Astrocyte (in vitro differentiated cells and primary cell): ENCODE measurements around the gene FAM78B. TPM values are rescaled to one million over a fixed set of nuclear protein-coding genes. Genes with fewer than 3 reads are reported as not detected.

Experiments
- DNase-seq: peaks from one replicate; pipeline ENCODE4 v3.0.0-alpha.2; 2010; ENCODE audit warnings: low read depth
- FAIRE-seq: peaks from 2 replicates; lab custom pipeline; 2011; peaks lifted over from hg19 to GRCh38; lab: Jason Lieb, UNC
- H2AFZ ChIP-seq: 2 replicates; pipeline ENCODE4 v1.6.0; 2012; ENCODE audit warnings: low read depth, low read length, inconsistent platforms
- H3K27ac ChIP-seq: 2 replicates; pipeline ENCODE4 v1.5.1; 2011; ENCODE audit warnings: low read depth, low read length, inconsistent platforms
- H3K27me3 ChIP-seq: 2 replicates; pipeline ENCODE4 v1.6.0; 2011; ENCODE audit warnings: low read length, inconsistent platforms; ENCODE audit not compliant: insufficient read depth
- H3K36me3 ChIP-seq: 2 replicates; pipeline ENCODE4 v1.5.1; 2011; ENCODE audit warnings: low read length, inconsistent platforms; ENCODE audit not compliant: insufficient read depth
- H3K4me1 ChIP-seq: 2 replicates; pipeline ENCODE4 v1.5.1; 2011; ENCODE audit warnings: low read length, inconsistent platforms; ENCODE audit not compliant: insufficient read depth
- H3K4me2 ChIP-seq: 2 replicates; pipeline ENCODE4 v1.6.0; 2012; ENCODE audit warnings: low read length, inconsistent platforms
- H3K4me3 ChIP-seq: 2 replicates; pipeline ENCODE4 v1.5.1; 2011; ENCODE audit warnings: low read depth, mild to moderate bottlenecking, low read length, inconsistent platforms; ENCODE audit not compliant: insufficient read depth
- H3K79me2 ChIP-seq: 2 replicates; pipeline ENCODE4 v1.6.0; 2012; ENCODE audit warnings: mild to moderate bottlenecking, low read length, inconsistent platforms; ENCODE audit not compliant: insufficient read depth
- H3K9ac ChIP-seq: 2 replicates; pipeline ENCODE4 v1.6.0; 2012; ENCODE audit warnings: mild to moderate bottlenecking, low read length, inconsistent platforms
- H3K9me3 ChIP-seq: 2 replicates; pipeline ENCODE4 v1.5.1; 2012; ENCODE audit warnings: low read depth, mild to moderate bottlenecking, low read length, inconsistent platforms; ENCODE audit not compliant: insufficient read depth
- H4K20me1 ChIP-seq: 2 replicates; pipeline ENCODE4 v1.6.0; 2012; ENCODE audit warnings: low read length, inconsistent platforms; ENCODE audit not compliant: insufficient read depth
- H3K27ac Mint-ChIP-seq: one replicate; pipeline ENCODE4 v1.8.0; 2021; ENCODE audit warnings: mild to moderate bottlenecking, mixed read lengths; ENCODE audit not compliant: unreplicated experiment
- H3K27me3 Mint-ChIP-seq: one replicate; pipeline ENCODE4 v1.8.0; 2021; ENCODE audit warnings: low read depth, mixed read lengths; ENCODE audit not compliant: unreplicated experiment
- H3K36me3 Mint-ChIP-seq: one replicate; pipeline ENCODE4 v1.8.0; 2021; ENCODE audit warnings: low read depth, mixed read lengths; ENCODE audit not compliant: unreplicated experiment
- H3K4me1 Mint-ChIP-seq: one replicate; pipeline ENCODE4 v1.8.0; 2021; ENCODE audit warnings: low read depth, mixed read lengths; ENCODE audit not compliant: unreplicated experiment
- H3K4me3 Mint-ChIP-seq: one replicate; pipeline ENCODE4 v1.8.0; 2021; ENCODE audit warnings: mild to moderate bottlenecking, moderate library complexity, mixed read lengths; ENCODE audit not compliant: unreplicated experiment
- H3K9me3 Mint-ChIP-seq: one replicate; pipeline ENCODE4 v1.8.0; 2021; ENCODE audit warnings: mild to moderate bottlenecking, mixed read lengths; ENCODE audit not compliant: unreplicated experiment
- EZH2 ChIP-seq: IDR thresholded peaks from 2 replicates; pipeline ENCODE4 v1.6.1; 2012; ENCODE audit warnings: mild to moderate bottlenecking, low read length, inconsistent platforms; ENCODE audit not compliant: insufficient read depth
- total RNA-seq: library from RNA; stranded (reverse); gene quantifications from 2 replicates; pipeline ENCODE4 v1.2.1, GENCODE V29; 2021
- TF ChIP-seq, protein P1 (sequence below): IDR thresholded peaks from 2 replicates; pipeline ENCODE4 v1.5.1; 2011; ENCODE audit warnings: low read depth, mild to moderate bottlenecking, inconsistent platforms, low read length, moderate library complexity; ENCODE audit not compliant: insufficient read depth

Gene FAM78B
- total RNA-seq, 1 donor from 2014 or later = 0.20 TPM

DNA sequence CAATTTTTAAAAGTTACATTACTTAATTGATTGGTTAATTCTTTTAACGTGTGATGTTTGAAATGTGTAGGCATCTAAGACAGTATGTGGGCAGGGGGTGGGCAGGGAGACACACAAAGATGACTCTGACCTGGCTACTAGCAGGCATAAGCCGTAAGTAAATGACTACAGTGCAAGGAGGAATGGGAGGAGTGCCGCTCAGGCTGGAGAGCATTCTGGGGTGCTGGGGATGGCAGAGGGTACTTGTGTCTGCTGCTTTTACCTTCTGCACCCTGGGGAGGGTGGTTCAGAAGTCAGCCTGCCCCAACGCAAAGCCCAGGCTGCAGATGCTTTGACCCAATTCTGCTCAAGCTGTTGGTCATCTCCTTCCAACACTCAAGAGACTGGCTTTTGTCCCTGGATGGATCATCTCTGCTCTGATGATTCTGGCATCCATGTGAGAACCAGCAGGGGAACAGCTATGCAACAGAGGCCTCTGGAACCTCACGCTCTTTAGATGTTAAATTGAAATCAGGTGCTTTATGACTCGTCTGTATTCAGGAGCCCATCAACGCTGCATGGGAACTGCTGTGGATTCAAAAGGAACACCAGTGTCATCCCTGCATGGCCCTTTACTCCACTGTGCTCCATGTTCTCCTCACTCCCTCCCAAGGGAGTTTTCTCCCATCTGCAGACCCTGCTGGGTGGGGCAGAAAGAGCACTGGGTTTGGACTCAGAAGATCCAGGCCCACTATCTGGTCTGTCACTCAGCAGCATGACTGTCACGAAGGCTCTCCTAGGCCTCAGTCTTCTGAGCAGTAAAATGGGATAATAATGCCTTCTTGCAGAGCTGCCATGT, 78.8 kb downstream of the FAM78B start:
- FAIRE-seq = no peak
- DNase-seq = no peak
- H3K4me1 Mint-ChIP-seq = no peaks in the 10 kb centered on the region

GRCh38 chr1:166086113-166086883, 80.5 kb downstream of the FAM78B start:
- H3K4me1 Mint-ChIP-seq = no peaks in the 10 kb centered on the region
- TF ChIP-seq, protein P1, sequence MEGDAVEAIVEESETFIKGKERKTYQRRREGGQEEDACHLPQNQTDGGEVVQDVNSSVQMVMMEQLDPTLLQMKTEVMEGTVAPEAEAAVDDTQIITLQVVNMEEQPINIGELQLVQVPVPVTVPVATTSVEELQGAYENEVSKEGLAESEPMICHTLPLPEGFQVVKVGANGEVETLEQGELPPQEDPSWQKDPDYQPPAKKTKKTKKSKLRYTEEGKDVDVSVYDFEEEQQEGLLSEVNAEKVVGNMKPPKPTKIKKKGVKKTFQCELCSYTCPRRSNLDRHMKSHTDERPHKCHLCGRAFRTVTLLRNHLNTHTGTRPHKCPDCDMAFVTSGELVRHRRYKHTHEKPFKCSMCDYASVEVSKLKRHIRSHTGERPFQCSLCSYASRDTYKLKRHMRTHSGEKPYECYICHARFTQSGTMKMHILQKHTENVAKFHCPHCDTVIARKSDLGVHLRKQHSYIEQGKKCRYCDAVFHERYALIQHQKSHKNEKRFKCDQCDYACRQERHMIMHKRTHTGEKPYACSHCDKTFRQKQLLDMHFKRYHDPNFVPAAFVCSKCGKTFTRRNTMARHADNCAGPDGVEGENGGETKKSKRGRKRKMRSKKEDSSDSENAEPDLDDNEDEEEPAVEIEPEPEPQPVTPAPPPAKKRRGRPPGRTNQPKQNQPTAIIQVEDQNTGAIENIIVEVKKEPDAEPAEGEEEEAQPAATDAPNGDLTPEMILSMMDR = no peak
- TF ChIP-seq EZH2 = no peak
- FAIRE-seq (no peak), DNase-seq (no peak)
- H3K9me3 Mint-ChIP-seq = peaks cover under 1% of the 10 kb centered on the region
- peaks cover 7% of the 10 kb centered on the region for H3K27me3 Mint-ChIP-seq
- no peak overlapping the region for H3K4me3 Mint-ChIP-seq
- no peak overlapping the region for H3K27ac Mint-ChIP-seq
- peaks cover 2% of the 10 kb centered on the region for H3K36me3 Mint-ChIP-seq
- Histone ChIP-seq H3K36me3 (no peaks in the 10 kb centered on the region), H4K20me1 (no peaks in the 10 kb centered on the region), H3K9ac (no peak overlapping the region), H3K4me1 (no peaks in the 10 kb centered on the region), H3K79me2 (no peaks in the 10 kb centered on the region), H2AFZ (no peak overlapping the region), H3K27me3 (no peaks in the 10 kb centered on the region), H3K4me2 (no peak overlapping the region), H3K4me3 (no peak overlapping the region), H3K27ac (no peak overlapping the region), H3K9me3 (peaks cover 3% of the 10 kb centered on the region)

More for the DNA sequence above, 78.8 kb downstream of the FAM78B start:
- Histone ChIP-seq H3K9me3 (no peaks in the 10 kb centered on the region), H3K27ac (no peak overlapping the region), H3K36me3 (no peaks in the 10 kb centered on the region), H4K20me1 (no peaks in the 10 kb centered on the region), H3K27me3 (no peaks in the 10 kb centered on the region), H3K79me2 (no peaks in the 10 kb centered on the region), H3K4me2 (no peak overlapping the region), H3K4me1 (no peaks in the 10 kb centered on the region), H2AFZ (no peak overlapping the region), H3K9ac (no peak overlapping the region), H3K4me3 (no peak overlapping the region)
- no peak overlapping the region for H3K4me3 Mint-ChIP-seq
- TF ChIP-seq, protein P1 = no peak
- no peak for TF ChIP-seq EZH2
- H3K36me3 Mint-ChIP-seq = peaks cover 2% of the 10 kb centered on the region
- peaks cover 7% of the 10 kb centered on the region for H3K27me3 Mint-ChIP-seq
- peaks cover 3% of the 10 kb centered on the region for H3K9me3 Mint-ChIP-seq
- no peak overlapping the region for H3K27ac Mint-ChIP-seq
